ENCODE data around the gene NSUN2. TPM values are rescaled to one million over a fixed set of nuclear protein-coding genes. Genes with fewer than 3 reads are reported as not detected.

NSUN2 gene
- 21.8 and 23.2 TPM in 2 replicates for total RNA-seq

DNA sequence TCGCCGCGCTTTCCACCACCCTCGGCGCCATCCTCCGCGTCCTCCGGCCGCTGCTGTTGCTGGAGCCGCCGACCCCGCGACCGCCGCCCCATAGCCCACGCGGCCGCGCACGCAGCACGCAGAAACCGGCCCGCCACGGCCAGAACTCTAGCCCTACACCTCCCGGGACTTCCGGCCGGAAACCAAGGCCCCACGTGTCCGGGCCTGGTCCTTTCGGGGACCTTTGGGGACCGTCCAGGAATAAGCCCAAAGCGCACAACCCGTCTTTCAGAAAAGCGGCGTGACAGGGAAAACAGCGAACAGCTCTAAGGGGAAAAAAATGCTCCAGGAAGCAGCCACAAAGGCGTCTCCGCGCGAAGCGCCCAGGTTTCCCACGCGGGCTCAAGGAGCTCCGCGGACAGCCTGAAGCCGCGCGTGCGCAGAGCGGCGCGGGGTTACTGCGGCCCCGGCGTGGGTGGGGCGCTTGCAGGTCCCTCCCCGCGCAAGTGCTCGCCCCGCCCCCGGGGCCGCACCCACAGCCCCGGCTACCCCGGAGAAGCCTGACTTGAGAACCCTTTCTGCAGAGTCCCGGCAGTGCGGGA is at the start of gene NSUN2, which contains the start of gene SRD5A1:
NSUN2 (minus strand) TSS at position 157 of the 581 bp plus-strand sequence; CDS start at position 92, 65 bp downstream.
SRD5A1 (plus strand) TSS at position 553 of the 581 bp plus-strand sequence. CDS start 137 bp downstream, outside the sequence.

Other genes starting within 250 kb of the NSUN2 start
- gene UBE2QL1, start 184.2 kb downstream of the NSUN2 start, total RNA-seq = not detected in 2 replicates
- 20.7 and 23.4 TPM in 2 replicates for gene SRD5A1, start 396 bp upstream of the NSUN2 start, total RNA-seq
- gene TENT4A, start 80.4 kb upstream of the NSUN2 start, total RNA-seq = 10.3 and 17.0 TPM in 2 replicates